Measurements from ENCODE around the gene DNASE1L3.

The DNASE1L3 gene

GRCh38 chr3:58177747-58178527 lies 32.8 kb downstream of the DNASE1L3 start:
- DNase-seq = peak; percentile 83 to 92 (median 90)

- no peak for DNase-seq
Observed at GRCh38 chr3:58176827-58177489, 33.8 kb downstream of the DNASE1L3 start.

- DNase-seq = no peak
Observed at GRCh38 chr3:58176185-58176530, 34.6 kb downstream of the DNASE1L3 start.

GRCh38 chr3:58175437-58176184 lies 35.2 kb downstream of the DNASE1L3 start:
- DNase-seq = no peak

GRCh38 chr3:58175187-58175436 lies 35.7 kb downstream of the DNASE1L3 start:
- DNase-seq = no peak

GRCh38 chr3:58173669-58174398 lies 36.9 kb downstream of the DNASE1L3 start:
- DNase-seq = peak in 1 of 4 experiments; percentile 24

- DNase-seq = no peak
Observed at GRCh38 chr3:58173029-58173668, 37.6 kb downstream of the DNASE1L3 start.

- DNase-seq = no peak
Observed at GRCh38 chr3:58171126-58171525, 39.6 kb downstream of the DNASE1L3 start.

GRCh38 chr3:58170376-58170775 lies 40.4 kb downstream of the DNASE1L3 start:
- no peak for DNase-seq

- DNase-seq = no peak
Observed at GRCh38 chr3:58169371-58169770, 41.4 kb downstream of the DNASE1L3 start.

- DNase-seq = no peak
Observed at GRCh38 chr3:58168498-58168897, 42.3 kb downstream of the DNASE1L3 start.

- peak in 3 of 4 experiments; percentile 20 to 44 (median 30) for DNase-seq
Observed at GRCh38 chr3:58167431-58168351, 43.1 kb downstream of the DNASE1L3 start.

- DNase-seq = no peak
Observed at GRCh38 chr3:58164906-58165821, 45.6 kb downstream of the DNASE1L3 start.

- DNase-seq = no peak
Observed at GRCh38 chr3:58164199-58164879, 46.4 kb downstream of the DNASE1L3 start.

GRCh38 chr3:58163234-58163633 lies 47.5 kb downstream of the DNASE1L3 start:
- no peak for DNase-seq

GRCh38 chr3:58161435-58162398 lies 49.1 kb downstream of the DNASE1L3 start:
- DNase-seq = no peak

GRCh38 chr3:58160399-58160798 lies 50.4 kb downstream of the DNASE1L3 start:
- DNase-seq = no peak

- no peak for DNase-seq
Observed at GRCh38 chr3:58158442-58159153, 52.2 kb downstream of the DNASE1L3 start.
